Ovary (tissue), 3 donors: ENCODE results near the gene CLEC5A.

ENCODE experiments used
- EP300 ChIP-seq: sonication (generic); formaldehyde crosslinking; IDR thresholded peaks from one replicate; pipeline ENCODE4 v1.6.1; 2017; ENCODE audit warnings: antibody characterized with exemption
- POLR2A ChIP-seq: fragments of 450-650 bp; IDR thresholded peaks from one replicate; pipeline ENCODE4 v1.6.1; 2017; ENCODE audit warnings: antibody characterized with exemption, mild to moderate bottlenecking, moderate library complexity
- TF ChIP-seq, protein P1 (sequence below), 3 donors: fragments of 450-650 bp in 2 of 3; fragments of 200-600 bp in 1 of 3; IDR thresholded peaks; one replicate each; pipeline versions ENCODE4 v1.5.1 to v1.8.0; 2016 to 2022; ENCODE audit warnings: antibody characterized with exemption in 3 of 3, mild to moderate bottlenecking in 1 of 3
- donor health status: DM: no; HTN: no; CAD: no.

DNA sequence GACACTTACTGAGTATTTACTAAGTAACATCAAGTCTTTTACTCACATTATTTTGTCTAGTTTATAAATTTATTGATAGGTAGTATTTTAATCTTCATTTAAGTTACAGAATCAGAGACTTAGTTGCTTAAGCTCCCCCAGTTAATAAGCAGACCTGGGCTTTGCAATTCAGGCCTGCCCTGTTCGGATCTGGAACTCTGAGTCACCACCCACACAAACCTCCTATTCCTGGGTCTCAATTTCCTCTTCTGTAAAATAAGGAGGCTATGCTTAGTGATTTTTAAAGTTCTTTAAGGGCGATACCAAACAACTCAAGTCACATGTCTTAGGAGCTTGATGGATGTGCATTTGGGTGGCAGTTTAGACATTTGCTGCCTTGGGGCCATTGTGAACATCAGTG, 45.4 kb upstream of the CLEC5A start:
- TF ChIP-seq, protein P1, sequence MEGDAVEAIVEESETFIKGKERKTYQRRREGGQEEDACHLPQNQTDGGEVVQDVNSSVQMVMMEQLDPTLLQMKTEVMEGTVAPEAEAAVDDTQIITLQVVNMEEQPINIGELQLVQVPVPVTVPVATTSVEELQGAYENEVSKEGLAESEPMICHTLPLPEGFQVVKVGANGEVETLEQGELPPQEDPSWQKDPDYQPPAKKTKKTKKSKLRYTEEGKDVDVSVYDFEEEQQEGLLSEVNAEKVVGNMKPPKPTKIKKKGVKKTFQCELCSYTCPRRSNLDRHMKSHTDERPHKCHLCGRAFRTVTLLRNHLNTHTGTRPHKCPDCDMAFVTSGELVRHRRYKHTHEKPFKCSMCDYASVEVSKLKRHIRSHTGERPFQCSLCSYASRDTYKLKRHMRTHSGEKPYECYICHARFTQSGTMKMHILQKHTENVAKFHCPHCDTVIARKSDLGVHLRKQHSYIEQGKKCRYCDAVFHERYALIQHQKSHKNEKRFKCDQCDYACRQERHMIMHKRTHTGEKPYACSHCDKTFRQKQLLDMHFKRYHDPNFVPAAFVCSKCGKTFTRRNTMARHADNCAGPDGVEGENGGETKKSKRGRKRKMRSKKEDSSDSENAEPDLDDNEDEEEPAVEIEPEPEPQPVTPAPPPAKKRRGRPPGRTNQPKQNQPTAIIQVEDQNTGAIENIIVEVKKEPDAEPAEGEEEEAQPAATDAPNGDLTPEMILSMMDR (IDR thresholded peaks at IDR 0.05) = no peak
- TF ChIP-seq POLR2A = no peak
- TF ChIP-seq EP300 = no peak
